Measurements from ENCODE around the gene ATP6V0E1.
"Not testable (repeated sequence)": the region's sequence is repeated elsewhere in the genome, so short reads cannot be mapped to it uniquely, and the experiment has no call there.

Gene ATP6V0E1

GRCh38 chr5:173010021-173010420, 26.4 kb downstream of the ATP6V0E1 start:
- no peak for DNase-seq

- no peak for DNase-seq
Observed at GRCh38 chr5:173010547-173011464, 27.2 kb downstream of the ATP6V0E1 start.

- no peak for DNase-seq
Observed at GRCh38 chr5:173011566-173011965, 28.0 kb downstream of the ATP6V0E1 start.

GRCh38 chr5:173012882-173013281, 29.3 kb downstream of the ATP6V0E1 start:
- DNase-seq = no peak

GRCh38 chr5:173014671-173015070, 31.1 kb downstream of the ATP6V0E1 start:
- DNase-seq = no peak

GRCh38 chr5:173015192-173015591, 31.6 kb downstream of the ATP6V0E1 start:
- DNase-seq = no peak

- DNase-seq = no peak
Observed at GRCh38 chr5:173015598-173016455, 32.3 kb downstream of the ATP6V0E1 start.

- no peak for DNase-seq
Observed at GRCh38 chr5:173016598-173017046, 33.1 kb downstream of the ATP6V0E1 start.

- not testable (repeated sequence) for DNase-seq
Observed at GRCh38 chr5:173017087-173017486, 33.5 kb downstream of the ATP6V0E1 start.

GRCh38 chr5:173018358-173018757, 34.8 kb downstream of the ATP6V0E1 start:
- no peak for DNase-seq

- DNase-seq = no peak
Observed at GRCh38 chr5:173020154-173020581, 36.6 kb downstream of the ATP6V0E1 start.

GRCh38 chr5:173020643-173021042, 37.1 kb downstream of the ATP6V0E1 start:
- DNase-seq = no peak

- DNase-seq = no peak
Observed at GRCh38 chr5:173025651-173026050, 42.1 kb downstream of the ATP6V0E1 start.

GRCh38 chr5:173027905-173028304, 44.3 kb downstream of the ATP6V0E1 start:
- DNase-seq = no peak

- DNase-seq = no peak
Observed at GRCh38 chr5:173028811-173029327, 45.3 kb downstream of the ATP6V0E1 start.

GRCh38 chr5:173029499-173029921, 45.9 kb downstream of the ATP6V0E1 start:
- no peak for DNase-seq

GRCh38 chr5:173032096-173032495, 48.5 kb downstream of the ATP6V0E1 start:
- DNase-seq = not testable (repeated sequence)

GRCh38 chr5:173032730-173033129, 49.2 kb downstream of the ATP6V0E1 start:
- DNase-seq = no peak

- DNase-seq = no peak
Observed at GRCh38 chr5:173033923-173034322, 50.4 kb downstream of the ATP6V0E1 start.

- no peak for DNase-seq
Observed at GRCh38 chr5:173035904-173036707, 52.5 kb downstream of the ATP6V0E1 start.

- no peak for DNase-seq
Observed at GRCh38 chr5:173039188-173039587, 55.6 kb downstream of the ATP6V0E1 start.

GRCh38 chr5:173039964-173040363, 56.4 kb downstream of the ATP6V0E1 start:
- DNase-seq = no peak

Measured in activated T-cell treated with anti-CD3 and anti-CD28 coated beads for 4 hours (primary cell).